ENCODE data around the gene ANO3.

ANO3 gene

GRCh38 chr11:26712497-26712896, 380.6 kb downstream of the ANO3 start:
- Histone ChIP-seq H3K27me3 (replicated peaks; ENCODE audit: control insufficient read depth, insufficient read depth, low read length) (no peaks in the 10 kb centered on the region), H3K4me3 (replicated peaks; ENCODE audit: low read depth, low read length) (no peak overlapping the region), H3K36me3 (ENCODE audit: control insufficient read depth, insufficient read depth, low read length) (no peaks in the 10 kb centered on the region)
- DNase-seq (ENCODE audit: extremely low read depth, insufficient read length): no peak
- no peak for TF ChIP-seq CTCF (IDR thresholded peaks at IDR 0.05; ENCODE audit: insufficient read depth, low read length, poor library complexity, severe bottlenecking)

Data from GM06990 (cell line).